Activated naive CD4-positive, alpha-beta T cell treated with anti-CD3 and anti-CD28 coated beads, Interleukin-2, amount 10 ng/mL, durations not matched to agents 7 days and 5 days (primary cell): Measurements from ENCODE around the gene TXNIP.
A peak's percentile ranks its signal among the peaks of the same experiment; 100 is the strongest.

Source experiments
- CTCF ChIA-PET: fragments of 350-600 bp; sonication (Branson Sonifier 250); formaldehyde crosslinking; loops from one replicate; lab custom pipeline; 2021; ENCODE audit warnings: antibody characterized with exemption; lab: Charles Lee
- DNase-seq: peaks from one replicate; pipeline ENCODE4 v3.0.0-alpha.2; 2020
- H3K27ac Mint-ChIP-seq: one replicate; pipeline ENCODE4 v1.8.0; 2021; ENCODE audit warnings: mild to moderate bottlenecking, moderate library complexity, mixed read lengths
- H3K27me3 Mint-ChIP-seq: one replicate; pipeline ENCODE4 v1.8.0; 2021; ENCODE audit warnings: mild to moderate bottlenecking, mixed read lengths
- H3K36me3 Mint-ChIP-seq: one replicate; pipeline ENCODE4 v1.8.0; 2021; ENCODE audit warnings: mixed read lengths
- H3K4me1 Mint-ChIP-seq: one replicate; pipeline ENCODE4 v1.8.0; 2021; ENCODE audit warnings: mixed read lengths
- H3K4me3 Mint-ChIP-seq: one replicate; pipeline ENCODE4 v1.8.0; 2021; ENCODE audit warnings: mild to moderate bottlenecking, moderate library complexity, mixed read lengths
- H3K9me3 Mint-ChIP-seq: one replicate; pipeline ENCODE4 v1.8.0; 2021; ENCODE audit warnings: mixed read lengths

The TXNIP gene

GRCh38 chr1:145977486-145978470 is 18.6 kb downstream of the TXNIP start:
- H3K4me3 Mint-ChIP-seq = no peak overlapping the region
- H3K4me1 Mint-ChIP-seq = peaks cover 17% of the 10 kb centered on the region
- DNase-seq = peak; percentile 86
- H3K27ac Mint-ChIP-seq = no peak overlapping the region
- H3K9me3 Mint-ChIP-seq = no peaks in the 10 kb centered on the region
- H3K36me3 Mint-ChIP-seq = peaks cover 18% of the 10 kb centered on the region
- CTCF ChIA-PET = interaction anchor here (0.8 to 7.2 kb wide), 24 partner anchors 10 to 132 kb away, joined by 3 to 154 read pairs (median 4); partner anchors contain the start of genes ANKRD34A, HJV, ITGA10 and LIX1L
- H3K27me3 Mint-ChIP-seq = no peaks in the 10 kb centered on the region

- H3K4me1 Mint-ChIP-seq = peaks cover 17% of the 10 kb centered on the region
- peaks cover 16% of the 10 kb centered on the region for H3K36me3 Mint-ChIP-seq
- H3K27ac Mint-ChIP-seq = no peak overlapping the region
- no peak overlapping the region for H3K4me3 Mint-ChIP-seq
- no peaks in the 10 kb centered on the region for H3K9me3 Mint-ChIP-seq
- H3K27me3 Mint-ChIP-seq = no peaks in the 10 kb centered on the region
- CTCF ChIA-PET = interaction anchor here (0.8 to 7.2 kb wide), 17 partner anchors 12 to 131 kb away, joined by 3 to 154 read pairs (median 5); partner anchors contain the start of genes ANKRD34A, HJV, LIX1L and NUDT17
- DNase-seq = no peak
These were observed 19.4 kb downstream of the TXNIP start for GRCh38 chr1:145977016-145977415.

GRCh38 chr1:145975216-145975615 is 21.2 kb downstream of the TXNIP start:
- CTCF ChIA-PET = interaction anchor here (1.0 kb wide), 1 partner anchor 13 kb away, joined by 3 read pairs; no protein-coding TSS in a partner anchor
- H3K4me1 Mint-ChIP-seq = peaks cover 20% of the 10 kb centered on the region
- H3K4me3 Mint-ChIP-seq = no peak overlapping the region
- H3K36me3 Mint-ChIP-seq = peaks cover 19% of the 10 kb centered on the region
- H3K9me3 Mint-ChIP-seq = no peaks in the 10 kb centered on the region
- DNase-seq = no peak
- no peaks in the 10 kb centered on the region for H3K27me3 Mint-ChIP-seq
- peak overlapping the region; percentile 37 for H3K27ac Mint-ChIP-seq

- Mint-ChIP-seq H3K9me3 (no peaks in the 10 kb centered on the region), H3K36me3 (peaks cover 22% of the 10 kb centered on the region), H3K27ac (no peak overlapping the region), H3K4me1 (peaks cover 20% of the 10 kb centered on the region), H3K27me3 (no peaks in the 10 kb centered on the region), H3K4me3 (no peak overlapping the region)
- CTCF ChIA-PET = interaction anchor here (1.0 kb wide), 1 partner anchor 12 kb away, joined by 3 read pairs; no protein-coding TSS in a partner anchor
- DNase-seq = no peak
These were observed 21.7 kb downstream of the TXNIP start for GRCh38 chr1:145974721-145975120.

GRCh38 chr1:145972580-145972979 is 23.8 kb downstream of the TXNIP start:
- H3K9me3 Mint-ChIP-seq = peaks cover 3% of the 10 kb centered on the region
- no peak for DNase-seq
- peaks cover 23% of the 10 kb centered on the region for H3K4me1 Mint-ChIP-seq
- H3K27me3 Mint-ChIP-seq = no peaks in the 10 kb centered on the region
- no peak overlapping the region for H3K27ac Mint-ChIP-seq
- CTCF ChIA-PET = interaction anchor here (1.2 to 1.5 kb wide), 3 partner anchors 36 to 80 kb away, joined by 3 to 4 read pairs (median 3); no protein-coding TSS in a partner anchor
- H3K4me3 Mint-ChIP-seq = no peak overlapping the region
- peaks cover 20% of the 10 kb centered on the region for H3K36me3 Mint-ChIP-seq

- no peak overlapping the region for H3K27ac Mint-ChIP-seq
- peaks cover 33% of the 10 kb centered on the region for H3K4me1 Mint-ChIP-seq
- H3K4me3 Mint-ChIP-seq = no peak overlapping the region
- H3K9me3 Mint-ChIP-seq = peaks cover 11% of the 10 kb centered on the region
- peaks cover 24% of the 10 kb centered on the region for H3K36me3 Mint-ChIP-seq
- CTCF ChIA-PET = interaction anchor here (0.7 to 1.6 kb wide), 5 partner anchors 11 to 76 kb away, joined by 3 to 4 read pairs (median 3); partner anchors contain the start of gene PEX11B
- no peak for DNase-seq
- H3K27me3 Mint-ChIP-seq = no peaks in the 10 kb centered on the region
These were observed 29.1 kb downstream of the TXNIP start for GRCh38 chr1:145967288-145967687.

GRCh38 chr1:145965119-145965744 is 31.1 kb downstream of the TXNIP start:
- Mint-ChIP-seq H3K4me1 (peaks cover 46% of the 10 kb centered on the region), H3K4me3 (peak overlapping the region; percentile 87), H3K36me3 (peaks cover 21% of the 10 kb centered on the region), H3K27ac (peak overlapping the region; percentile 93), H3K27me3 (peaks cover 19% of the 10 kb centered on the region), H3K9me3 (peaks cover 11% of the 10 kb centered on the region)
- CTCF ChIA-PET = interaction anchor here (1.3 to 4.0 kb wide), 5 partner anchors 13 to 118 kb away, joined by 3 to 29 read pairs (median 5); partner anchors contain the start of genes NUDT17 and PIAS3
- DNase-seq = no peak

GRCh38 chr1:145964328-145965118 is 31.9 kb downstream of the TXNIP start, which contains the start of the genes ANKRD34A and POLR3GL:
ANKRD34A (minus strand) TSS chr1:145964575; CDS start chr1:145961759, 2,816 bp downstream.
POLR3GL (plus strand) TSS chr1:145964690; CDS start chr1:145974866, 10,176 bp downstream.
- H3K9me3 Mint-ChIP-seq = peaks cover 11% of the 10 kb centered on the region
- H3K27ac Mint-ChIP-seq = peak within 1 kb of the TSS; percentile 93
- peak; percentile 97 for DNase-seq
- H3K4me3 Mint-ChIP-seq = peak within 1 kb of the TSS; percentile 87
- peaks cover 53% of the 10 kb centered on the region for H3K4me1 Mint-ChIP-seq
- peaks cover 25% of the 10 kb centered on the region for H3K27me3 Mint-ChIP-seq
- CTCF ChIA-PET = interaction anchor here (0.6 to 4.0 kb wide), 9 partner anchors 14 to 118 kb away, joined by 3 to 29 read pairs (median 5); partner anchors contain the start of genes NUDT17, PIAS3 and RBM8A
- peaks cover 18% of the 10 kb centered on the region for H3K36me3 Mint-ChIP-seq

GRCh38 chr1:145963265-145964019 is 32.9 kb downstream of the TXNIP start:
- peaks cover 11% of the 10 kb centered on the region for H3K9me3 Mint-ChIP-seq
- peaks cover 18% of the 10 kb centered on the region for H3K36me3 Mint-ChIP-seq
- DNase-seq = no peak
- peak overlapping the region; percentile 87 for H3K4me3 Mint-ChIP-seq
- H3K27me3 Mint-ChIP-seq = peaks cover 28% of the 10 kb centered on the region
- CTCF ChIA-PET = interaction anchor here (0.6 to 4.0 kb wide), 9 partner anchors 15 to 117 kb away, joined by 3 to 29 read pairs (median 5); partner anchors contain the start of genes NUDT17, PIAS3 and RBM8A
- peaks cover 63% of the 10 kb centered on the region for H3K4me1 Mint-ChIP-seq
- H3K27ac Mint-ChIP-seq = peak overlapping the region; percentile 93

GRCh38 chr1:145962157-145963102 is 33.9 kb downstream of the TXNIP start:
- Mint-ChIP-seq H3K36me3 (peaks cover 10% of the 10 kb centered on the region), H3K4me3 (peak overlapping the region; percentile 87), H3K27ac (peak overlapping the region; percentile 93), H3K27me3 (peaks cover 28% of the 10 kb centered on the region), H3K9me3 (peaks cover 7% of the 10 kb centered on the region), H3K4me1 (peaks cover 65% of the 10 kb centered on the region)
- CTCF ChIA-PET = interaction anchor here (1.1 to 3.0 kb wide), 5 partner anchors 13 to 116 kb away, joined by 3 to 17 read pairs (median 5); partner anchors contain the start of genes NUDT17 and RBM8A
- peak; percentile 55 for DNase-seq

GRCh38 chr1:145961425-145962156 is 34.8 kb downstream of the TXNIP start:
- Mint-ChIP-seq H3K4me1 (peaks cover 67% of the 10 kb centered on the region), H3K27ac (peak overlapping the region; percentile 50), H3K36me3 (peaks cover 3% of the 10 kb centered on the region), H3K27me3 (peaks cover 28% of the 10 kb centered on the region), H3K4me3 (peak overlapping the region; percentile 87), H3K9me3 (no peaks in the 10 kb centered on the region)
- DNase-seq = peak; percentile 65
- CTCF ChIA-PET = no interaction called here
